Kidney tubule cell (primary cell): ENCODE measurements around the gene C1orf94.

Experiments
- DNase-seq: peaks from one replicate; pipeline ENCODE4 v3.0.0-alpha.2; 2018; ENCODE audit warnings: low spot score

The C1orf94 gene

GRCh38 chr1:34262023-34262853 is 85.5 kb downstream of the C1orf94 start:
- DNase-seq = no peak

GRCh38 chr1:34262921-34263320 is 86.2 kb downstream of the C1orf94 start:
- no peak for DNase-seq

- DNase-seq = no peak
Observed at GRCh38 chr1:34263406-34263805, 86.7 kb downstream of the C1orf94 start.

GRCh38 chr1:34265396-34265795 is 88.7 kb downstream of the C1orf94 start:
- DNase-seq = no peak

- peak; percentile 10 for DNase-seq
Observed at GRCh38 chr1:34266127-34266951, 89.6 kb downstream of the C1orf94 start.

GRCh38 chr1:34267326-34267725 is 90.6 kb downstream of the C1orf94 start:
- DNase-seq = no peak

- DNase-seq = peak; percentile 68
Observed at GRCh38 chr1:34268311-34268954, 91.7 kb downstream of the C1orf94 start.
